GM10266 (cell line): Measurements from ENCODE around the gene IMMT.
"Not testable (repeated sequence)": the region's sequence is repeated elsewhere in the genome, so short reads cannot be mapped to it uniquely, and the experiment has no call there.

Experiments
- DNase-seq: peaks from one replicate; pipeline ENCODE4 v3.0.0; 2012; ENCODE audit errors: extremely low spot score
- TF ChIP-seq, protein P1 (sequence below): IDR thresholded peaks from 2 replicates; pipeline ENCODE4 v1.5.1; 2012; ENCODE audit warnings: mild to moderate bottlenecking, low read depth; ENCODE audit not compliant: control insufficient read depth, insufficient read depth; ENCODE audit errors: missing control alignments

The IMMT gene

DNA sequence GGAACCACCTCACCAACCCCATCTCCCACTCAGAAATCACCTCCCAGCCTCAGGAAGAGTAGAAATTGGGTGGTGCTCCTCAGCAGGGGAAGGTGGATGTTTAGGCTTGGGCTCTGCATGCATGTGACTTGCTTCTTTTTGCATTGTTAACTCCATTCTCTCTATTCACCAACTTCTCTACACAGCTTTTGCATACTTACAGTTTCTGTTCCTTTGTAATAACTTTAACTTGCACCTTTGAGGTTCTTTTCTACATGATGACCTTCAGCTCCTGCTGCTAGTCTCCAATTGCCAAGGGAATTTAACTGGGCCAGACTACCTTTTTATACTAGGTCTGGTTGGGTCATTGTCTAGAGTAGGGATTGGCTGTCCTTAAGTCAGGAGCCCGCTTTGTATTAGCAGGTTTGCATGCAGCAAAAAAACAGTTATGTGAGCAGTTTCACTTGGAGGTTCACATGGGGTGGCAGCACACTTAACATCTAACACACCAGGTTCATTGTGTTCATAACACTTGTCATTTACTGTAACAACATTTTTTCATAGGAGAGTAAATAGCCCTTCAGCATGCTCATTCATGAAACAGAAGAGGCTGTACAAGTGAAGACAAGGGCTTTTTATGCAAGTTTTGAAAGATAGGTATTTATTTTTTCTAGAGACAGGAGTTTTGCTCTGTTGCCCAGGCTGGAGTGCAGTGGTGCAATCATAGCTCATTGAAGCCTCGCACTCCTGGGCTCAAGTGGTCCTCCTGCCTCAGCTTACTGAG is 16.0 kb upstream of the IMMT start:
- TF ChIP-seq, protein P1, sequence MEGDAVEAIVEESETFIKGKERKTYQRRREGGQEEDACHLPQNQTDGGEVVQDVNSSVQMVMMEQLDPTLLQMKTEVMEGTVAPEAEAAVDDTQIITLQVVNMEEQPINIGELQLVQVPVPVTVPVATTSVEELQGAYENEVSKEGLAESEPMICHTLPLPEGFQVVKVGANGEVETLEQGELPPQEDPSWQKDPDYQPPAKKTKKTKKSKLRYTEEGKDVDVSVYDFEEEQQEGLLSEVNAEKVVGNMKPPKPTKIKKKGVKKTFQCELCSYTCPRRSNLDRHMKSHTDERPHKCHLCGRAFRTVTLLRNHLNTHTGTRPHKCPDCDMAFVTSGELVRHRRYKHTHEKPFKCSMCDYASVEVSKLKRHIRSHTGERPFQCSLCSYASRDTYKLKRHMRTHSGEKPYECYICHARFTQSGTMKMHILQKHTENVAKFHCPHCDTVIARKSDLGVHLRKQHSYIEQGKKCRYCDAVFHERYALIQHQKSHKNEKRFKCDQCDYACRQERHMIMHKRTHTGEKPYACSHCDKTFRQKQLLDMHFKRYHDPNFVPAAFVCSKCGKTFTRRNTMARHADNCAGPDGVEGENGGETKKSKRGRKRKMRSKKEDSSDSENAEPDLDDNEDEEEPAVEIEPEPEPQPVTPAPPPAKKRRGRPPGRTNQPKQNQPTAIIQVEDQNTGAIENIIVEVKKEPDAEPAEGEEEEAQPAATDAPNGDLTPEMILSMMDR: no peak
- no peak for DNase-seq

DNA sequence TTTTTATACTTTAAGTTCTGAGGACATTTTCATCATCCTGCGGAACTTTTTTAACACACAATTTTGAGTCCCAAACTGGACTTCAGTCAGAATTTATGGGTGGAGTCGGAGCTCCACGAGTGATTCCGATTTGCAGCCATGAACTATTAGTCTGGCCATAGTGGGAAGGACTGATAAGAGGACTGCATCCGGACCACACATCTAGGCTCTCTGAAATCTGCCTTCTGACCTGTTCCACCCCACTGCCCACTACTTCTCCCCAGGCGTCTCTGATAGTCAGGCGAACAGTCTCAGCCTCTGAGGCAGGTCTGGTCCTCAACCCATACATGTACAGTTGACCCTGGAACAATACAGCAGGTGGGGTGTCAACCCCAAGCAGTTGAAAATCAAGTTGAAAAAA is 9.2 kb upstream of the IMMT start:
- no peak for DNase-seq

DNA sequence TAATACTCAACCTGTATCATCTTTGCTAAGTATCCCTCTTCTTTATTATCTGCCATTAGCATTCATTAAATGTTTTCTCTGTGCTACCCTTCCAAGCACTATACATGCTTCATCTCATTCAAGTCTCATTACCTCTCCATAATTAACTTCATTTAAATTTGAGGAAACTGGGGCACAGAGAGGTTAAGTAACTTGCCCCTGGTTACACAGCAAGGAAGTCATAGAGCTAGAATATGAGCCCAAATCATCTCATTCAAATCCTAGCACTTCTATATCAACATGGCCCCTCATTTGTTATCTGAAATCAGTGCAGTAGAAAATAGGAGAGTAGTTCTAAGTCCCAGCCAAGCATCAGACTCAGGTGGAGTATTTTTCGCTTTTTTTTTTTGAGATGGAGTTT is 8.4 kb upstream of the IMMT start:
- TF ChIP-seq, protein P1: no peak
- DNase-seq: no peak

More for the DNA sequence above, 9.2 kb upstream of the IMMT start:
- TF ChIP-seq, protein P1: no peak

DNA sequence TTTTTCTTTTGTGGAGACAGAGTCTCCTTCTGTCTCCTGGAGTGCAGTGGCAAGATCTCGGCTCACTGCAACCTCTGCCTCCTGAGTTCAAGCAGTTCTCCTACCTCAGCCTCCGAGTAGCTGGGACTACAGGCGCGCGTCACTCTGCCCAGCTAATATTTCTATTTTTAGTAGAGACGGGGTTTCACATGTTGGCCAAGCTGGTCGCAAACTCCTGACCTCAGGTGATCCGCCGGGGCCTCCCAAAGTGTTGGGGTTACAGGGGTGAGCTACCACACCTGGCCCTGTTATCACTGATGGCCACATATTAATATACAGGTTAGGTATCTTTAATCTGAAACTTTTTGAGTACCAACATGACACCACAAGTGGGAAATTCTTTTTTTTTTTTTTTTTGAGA is 7.4 kb upstream of the IMMT start:
- TF ChIP-seq, protein P1: no peak
- no peak for DNase-seq

DNA sequence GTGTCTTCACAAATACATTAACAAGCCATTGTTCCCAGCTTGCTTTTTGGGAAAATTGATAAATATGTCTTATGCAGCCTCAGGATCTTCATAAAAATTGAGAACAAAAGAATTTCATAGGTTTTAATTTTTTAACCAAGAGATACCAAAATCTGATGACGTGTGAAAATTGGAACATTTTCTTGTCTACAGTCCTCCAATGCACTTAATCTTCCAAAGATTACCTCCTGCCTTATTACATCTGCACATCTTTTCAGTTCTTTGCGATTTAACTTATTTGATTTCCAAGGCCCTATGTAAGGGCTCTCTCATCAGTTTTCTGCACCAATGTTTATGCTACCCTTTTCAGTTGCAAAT is 7.1 kb upstream of the IMMT start:
- DNase-seq: no peak
- TF ChIP-seq, protein P1: no peak

DNA sequence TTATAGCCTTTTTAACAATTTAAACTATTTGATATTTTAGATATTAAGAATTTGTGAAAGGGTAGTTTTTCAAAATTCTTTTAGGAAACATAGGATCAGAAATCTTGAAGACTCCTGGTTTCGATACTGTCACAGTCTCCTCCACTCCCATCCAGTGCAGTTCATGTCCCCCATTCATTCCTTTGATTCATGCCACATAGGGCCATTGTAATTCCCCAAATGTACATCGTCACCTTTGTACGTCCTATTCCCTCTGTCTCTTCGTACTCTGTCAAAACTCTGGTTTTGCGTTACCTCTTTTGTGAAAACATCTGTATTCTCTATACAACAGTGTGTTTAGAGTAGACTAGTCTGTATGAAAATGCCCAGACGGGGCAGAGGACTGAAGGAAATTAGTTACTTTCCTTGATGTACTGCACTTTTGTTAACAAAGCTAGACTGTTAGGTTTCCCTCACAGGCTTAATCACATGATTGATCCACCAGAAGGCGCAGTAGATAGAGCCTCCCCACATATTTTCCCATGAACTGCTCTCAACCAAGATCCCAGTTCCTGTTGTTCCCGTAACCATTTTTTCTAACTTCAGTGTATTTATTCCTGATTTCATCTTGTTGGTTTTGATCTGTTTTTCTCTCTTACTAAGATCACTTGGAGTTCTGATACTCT is 6.5 kb upstream of the IMMT start:
- no peak for DNase-seq
- TF ChIP-seq, protein P1: no peak

DNA sequence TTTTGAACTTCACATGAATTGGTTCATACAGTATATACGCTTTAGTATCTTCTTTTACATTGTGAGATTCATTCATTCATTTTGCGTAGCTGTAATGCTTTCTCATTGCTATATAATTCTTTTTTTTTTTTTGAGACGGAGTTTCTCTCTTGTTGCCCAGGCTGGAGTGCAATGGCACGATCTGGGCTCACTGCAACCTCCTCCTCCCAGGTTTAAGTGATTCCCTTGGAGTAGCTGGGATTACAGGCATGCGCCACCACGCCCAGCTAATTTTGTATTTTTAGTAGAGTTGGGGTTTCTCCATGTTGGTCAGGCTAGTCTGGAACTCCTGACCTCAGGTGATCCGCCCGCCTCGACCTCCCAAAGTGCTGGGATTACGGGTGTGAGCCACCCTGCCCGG is 5.3 kb upstream of the IMMT start:
- not testable (repeated sequence) for DNase-seq

DNA sequence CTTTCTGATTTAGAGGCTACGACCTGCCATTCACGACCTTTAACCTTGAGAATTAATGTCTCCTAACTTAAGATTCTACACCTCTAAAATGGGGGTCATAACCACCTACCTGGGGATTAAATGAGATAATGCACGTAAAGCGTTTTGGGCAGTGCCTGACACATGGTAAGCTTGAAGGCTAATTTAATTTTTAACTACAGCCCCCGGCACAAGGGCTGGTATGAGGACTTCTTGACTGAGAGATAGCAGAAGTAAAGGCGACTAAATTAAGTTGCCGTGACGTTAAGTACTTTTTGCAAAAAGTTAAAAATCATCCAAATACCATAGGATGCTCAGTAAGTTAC is 4.5 kb upstream of the IMMT start:
- TF ChIP-seq, protein P1: no peak
- DNase-seq: no peak
